HG02970 (cell line): ENCODE data around the gene HIF1AN.

ENCODE experiments used
- ATAC-seq: cut with Tn5 transposase; IDR thresholded peaks from one replicate; pipeline ENCODE4 v1.9.1; 2021; ENCODE audit warnings: mild to moderate bottlenecking, moderate library complexity, moderate number of reproducible peaks; ENCODE audit not compliant: unreplicated experiment, low FRiP score

The HIF1AN gene

DNA sequence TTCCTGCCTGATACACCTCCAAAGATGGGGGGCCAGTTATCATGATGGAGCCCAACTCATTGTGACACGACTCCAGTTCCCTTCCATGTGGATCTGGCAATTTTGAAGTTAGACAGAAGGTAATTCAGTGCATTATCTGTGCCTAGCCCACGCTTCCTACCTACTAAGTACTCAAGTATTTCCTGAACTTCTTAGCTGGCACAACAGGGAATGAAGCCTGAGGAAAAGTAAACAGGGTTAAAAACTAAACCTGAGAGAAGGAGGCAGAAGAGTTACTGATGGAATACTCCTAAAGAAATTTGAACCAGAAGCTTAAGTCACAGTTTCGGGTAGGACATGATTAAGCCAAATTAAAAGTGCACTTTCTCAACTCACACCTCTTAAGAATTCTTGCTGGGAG is 14.9 kb upstream of the HIF1AN start:
- no peak for ATAC-seq

DNA sequence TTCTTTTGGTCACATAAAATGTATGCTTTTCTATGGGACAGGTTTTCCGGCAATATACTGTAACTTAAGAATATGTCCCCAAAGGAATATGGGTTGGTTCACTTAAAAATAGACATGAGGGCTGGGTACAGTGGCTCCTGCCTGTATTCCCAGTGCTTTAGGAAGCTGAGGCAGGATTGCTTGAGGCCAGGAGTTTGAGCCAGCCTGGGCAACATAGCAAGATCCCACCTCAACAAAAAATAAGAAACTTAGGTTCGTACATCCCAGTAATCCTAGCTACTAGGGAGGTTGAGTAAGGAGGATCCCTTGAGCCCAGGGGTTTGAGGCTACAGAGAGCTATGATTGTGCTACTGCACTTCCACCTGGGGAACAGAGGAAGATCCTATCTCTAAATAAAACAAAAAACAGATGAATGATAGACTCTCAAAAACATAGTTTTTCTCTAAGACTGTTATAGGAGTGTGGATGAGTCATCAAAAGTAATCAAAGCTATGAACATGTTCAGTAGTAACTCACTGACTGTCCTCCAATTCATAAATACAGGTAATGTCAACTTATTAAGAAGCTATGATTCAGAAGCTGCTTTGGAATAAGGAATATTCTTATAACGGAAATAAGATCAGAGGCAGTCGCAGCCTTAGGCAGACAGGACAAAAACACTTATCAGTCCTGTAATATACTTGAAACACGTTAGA is 13.5 kb upstream of the HIF1AN start:
- ATAC-seq = no peak

- ATAC-seq = no peak
Observed at GRCh38 chr10:100522945-100523344, 12.8 kb upstream of the HIF1AN start.

- ATAC-seq = no peak
Observed at GRCh38 chr10:100524206-100524605, 11.5 kb upstream of the HIF1AN start.

DNA sequence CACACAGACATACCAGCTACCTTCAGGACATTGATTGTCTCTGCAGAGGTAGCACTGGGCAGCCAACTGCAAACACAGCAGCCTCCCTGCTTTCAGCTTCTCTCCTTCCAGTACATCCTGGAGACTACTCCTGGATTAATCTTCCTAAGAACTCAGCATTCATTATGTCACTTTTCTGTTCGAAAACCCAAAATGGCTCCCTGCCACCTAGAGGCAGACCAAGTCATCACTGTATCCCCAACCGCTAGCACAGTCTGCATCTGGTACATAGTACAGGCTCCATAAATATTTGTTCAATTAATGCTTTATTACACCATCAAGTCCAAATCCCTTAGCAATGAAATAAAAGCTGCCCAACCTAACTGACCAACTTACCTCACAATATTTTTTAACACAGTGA is 11.1 kb upstream of the HIF1AN start:
- no peak for ATAC-seq

DNA sequence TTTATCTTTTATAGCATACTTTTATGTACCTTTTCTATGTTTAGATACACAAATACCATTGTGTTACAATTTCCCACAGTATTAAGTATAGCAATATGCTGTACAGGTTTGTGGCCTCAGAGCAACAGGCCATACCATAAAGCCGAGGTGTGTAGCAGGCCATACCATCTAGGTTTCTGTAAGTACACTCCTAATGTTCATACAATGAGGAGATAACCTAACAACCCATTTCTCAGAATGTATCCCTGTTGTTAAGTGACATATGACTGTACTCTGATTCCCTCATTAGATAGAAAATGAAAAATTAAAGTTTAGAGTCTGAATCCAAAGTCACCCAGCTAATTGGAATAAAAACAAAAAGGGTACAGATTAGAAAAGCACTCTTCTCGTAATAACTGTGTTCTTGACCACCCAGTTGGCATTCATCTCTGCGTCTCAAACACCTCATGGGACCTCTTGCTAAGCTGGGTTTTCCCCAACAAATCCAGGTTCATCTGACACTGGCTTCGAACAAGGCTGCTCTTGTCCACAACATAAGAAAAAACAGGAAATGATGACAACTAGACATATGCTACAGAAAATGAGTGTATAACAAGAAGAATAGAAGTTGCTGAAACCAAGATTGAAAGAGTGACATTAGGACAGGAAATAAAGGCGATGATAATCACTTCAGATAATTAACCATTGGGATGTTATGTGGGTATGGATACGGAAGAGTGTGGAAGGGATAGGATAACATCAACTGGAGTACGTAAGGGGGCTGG is 7.4 kb upstream of the HIF1AN start:
- ATAC-seq = no peak

DNA sequence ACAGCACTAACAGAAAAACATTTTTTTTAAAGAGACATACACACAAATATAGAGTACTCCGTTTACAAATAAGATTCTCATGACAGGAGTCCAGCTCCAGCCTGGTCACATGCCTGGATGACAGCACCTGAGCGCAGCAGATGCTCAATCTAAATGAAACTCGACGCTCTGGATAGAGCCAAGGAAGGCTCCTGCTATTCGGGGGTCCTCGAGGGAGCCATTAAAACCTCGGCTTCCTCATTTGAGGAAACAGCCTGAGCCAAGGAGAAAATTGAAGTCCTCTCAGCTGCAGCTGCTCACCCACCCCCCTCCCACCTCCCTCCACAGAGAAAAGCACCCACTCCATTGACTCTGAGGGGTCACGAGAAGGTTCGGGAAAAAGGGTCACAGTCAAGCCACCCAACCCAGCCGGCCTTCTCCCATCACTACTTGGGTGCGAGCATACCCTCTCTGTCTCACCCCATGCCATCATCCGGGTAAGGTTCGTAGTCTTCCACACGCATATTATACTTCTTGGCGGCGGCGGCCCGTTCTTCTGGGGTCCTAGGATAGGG is 6.7 kb upstream of the HIF1AN start:
- ATAC-seq = no peak

- peak; percentile 63 for ATAC-seq
Observed at GRCh38 chr10:100529475-100530298, 6.1 kb upstream of the HIF1AN start, which contains the start of gene NDUFB8. TSS of gene NDUFB8 (minus strand) at chr10:100529871. CDS start at chr10:100529851, 20 bp downstream.

DNA sequence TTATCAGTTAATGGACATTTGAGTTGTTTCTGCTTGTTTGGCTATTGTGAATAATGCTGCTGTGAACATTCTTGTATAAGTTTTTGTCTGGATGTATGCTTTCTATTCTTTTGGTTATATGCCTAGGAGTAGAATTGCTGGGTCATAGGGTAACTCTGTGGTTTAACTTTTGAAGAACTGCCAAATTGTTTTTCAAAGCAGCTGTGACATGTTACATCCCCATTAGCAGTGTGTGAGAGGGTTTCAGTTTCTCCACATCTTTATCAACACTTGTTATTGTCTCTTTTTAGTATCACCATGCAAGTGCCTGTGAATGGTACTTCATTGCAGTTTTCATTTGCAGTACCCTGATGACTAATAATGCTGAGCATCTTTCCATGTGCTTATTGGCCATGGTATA is 4.0 kb upstream of the HIF1AN start:
- ATAC-seq = no peak

DNA sequence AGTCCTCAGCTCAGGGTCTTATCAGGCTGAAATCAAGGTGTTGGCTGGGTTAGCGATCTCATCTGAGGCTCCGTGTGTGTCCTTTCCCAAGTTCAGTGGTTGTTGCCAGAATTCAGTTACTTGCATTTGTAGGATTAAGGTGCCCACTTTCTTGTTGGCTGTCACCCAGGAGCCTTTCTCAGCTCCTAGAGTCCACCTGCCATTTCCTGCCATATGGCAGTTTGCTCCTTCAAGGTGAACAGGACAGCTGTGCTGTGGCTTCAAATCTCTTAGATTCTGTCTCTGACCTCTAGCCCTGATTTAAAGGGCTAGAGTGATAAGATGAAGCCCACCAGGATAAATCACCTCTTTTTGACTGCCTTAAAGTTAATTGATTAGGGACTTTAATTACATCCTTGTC is 1.0 kb upstream of the HIF1AN start:
- ATAC-seq = no peak

DNA sequence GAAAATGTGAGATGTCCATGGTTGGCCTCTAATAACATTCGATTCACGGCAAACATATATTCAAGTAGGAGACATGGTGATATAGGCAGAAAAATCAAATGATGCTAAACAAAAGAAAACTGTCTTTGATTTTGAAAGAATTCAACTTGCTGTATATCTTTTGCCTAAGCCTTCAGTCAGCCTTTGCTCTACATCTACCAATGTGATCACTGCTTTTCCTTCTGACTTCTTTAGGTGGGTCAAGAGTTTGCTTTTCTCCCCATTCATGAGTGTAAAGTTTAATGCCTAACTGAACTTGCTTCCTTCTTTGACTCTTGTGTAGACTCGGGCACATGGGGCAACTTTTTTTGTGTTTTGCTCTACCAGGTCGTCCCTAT is 417 bp upstream of the HIF1AN start:
- ATAC-seq = peak; percentile 5

DNA sequence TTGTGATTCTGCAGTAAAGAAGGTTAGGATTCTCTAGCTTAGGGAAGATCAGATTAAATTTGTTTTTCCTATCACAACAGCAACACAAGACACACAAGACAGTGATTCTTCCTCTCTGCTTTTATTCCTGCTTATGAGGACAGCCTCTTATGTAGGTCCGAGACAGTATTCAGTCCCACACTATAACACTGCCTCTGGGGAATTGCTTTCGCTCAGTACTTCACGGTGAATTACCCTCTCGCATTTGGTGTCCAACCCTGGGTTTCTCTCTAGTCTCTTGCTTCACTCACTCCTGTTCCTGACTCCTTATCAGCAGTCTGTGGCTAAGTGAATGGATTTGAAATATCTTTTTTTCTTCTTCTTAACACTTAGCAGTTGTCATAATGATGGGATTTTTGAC is 1.7 kb downstream of the HIF1AN start:
- no peak for ATAC-seq

DNA sequence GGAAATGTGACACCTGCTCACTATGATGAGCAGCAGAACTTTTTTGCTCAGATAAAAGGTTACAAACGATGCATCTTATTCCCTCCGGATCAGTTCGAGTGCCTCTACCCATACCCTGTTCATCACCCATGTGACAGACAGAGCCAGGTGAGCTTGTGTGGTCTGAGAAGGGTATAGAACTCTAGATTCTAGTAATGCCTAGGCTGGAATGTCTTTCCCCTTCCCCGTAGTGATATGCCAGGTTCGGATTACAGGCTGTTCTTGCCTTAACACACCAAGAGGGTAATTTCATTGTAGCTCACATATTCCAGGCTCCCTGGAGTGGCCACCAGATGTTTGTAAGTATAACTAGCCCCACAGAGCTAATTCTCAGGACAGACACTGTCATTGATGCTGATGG is 9.2 kb downstream of the HIF1AN start:
- no peak for ATAC-seq

DNA sequence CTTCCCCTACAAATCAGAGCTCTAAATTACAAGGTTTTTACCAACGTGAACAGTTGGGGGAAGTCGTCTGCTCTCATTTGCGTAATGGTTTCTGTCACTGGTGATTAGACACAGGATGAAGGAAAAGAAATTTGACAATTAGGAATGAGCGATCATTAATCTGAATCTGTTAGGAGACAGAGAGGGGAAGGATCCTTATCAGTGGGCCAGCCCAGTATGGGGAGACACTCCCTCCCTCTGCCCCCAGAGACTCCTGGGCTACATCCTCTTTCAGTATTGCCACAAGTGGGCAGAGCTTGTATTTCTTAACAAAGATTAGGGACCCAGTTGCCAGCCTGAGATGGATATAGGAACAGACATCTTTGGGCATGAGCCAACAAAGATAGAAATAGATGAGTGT is 15.5 kb downstream of the HIF1AN start:
- no peak for ATAC-seq

DNA sequence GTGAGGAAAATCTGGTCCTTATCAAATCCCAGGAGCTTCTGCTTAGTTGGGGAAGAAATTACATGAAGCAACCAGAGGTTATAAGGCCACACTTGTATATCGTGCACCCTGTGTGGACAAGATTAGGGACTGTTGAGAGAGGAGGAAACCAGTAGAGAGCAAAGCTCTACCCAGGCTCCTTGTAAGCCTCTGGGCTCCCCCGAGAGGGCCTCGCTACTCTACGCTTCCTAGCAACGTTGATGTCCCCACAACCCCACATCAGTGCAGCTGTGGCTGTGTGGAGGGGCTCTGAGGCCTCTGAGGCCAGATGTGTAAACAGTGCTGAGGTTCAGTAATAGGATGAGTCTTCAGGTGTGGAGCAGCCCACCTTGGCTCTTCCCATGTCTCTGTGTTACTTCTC is 16.0 kb downstream of the HIF1AN start:
- ATAC-seq = no peak

DNA sequence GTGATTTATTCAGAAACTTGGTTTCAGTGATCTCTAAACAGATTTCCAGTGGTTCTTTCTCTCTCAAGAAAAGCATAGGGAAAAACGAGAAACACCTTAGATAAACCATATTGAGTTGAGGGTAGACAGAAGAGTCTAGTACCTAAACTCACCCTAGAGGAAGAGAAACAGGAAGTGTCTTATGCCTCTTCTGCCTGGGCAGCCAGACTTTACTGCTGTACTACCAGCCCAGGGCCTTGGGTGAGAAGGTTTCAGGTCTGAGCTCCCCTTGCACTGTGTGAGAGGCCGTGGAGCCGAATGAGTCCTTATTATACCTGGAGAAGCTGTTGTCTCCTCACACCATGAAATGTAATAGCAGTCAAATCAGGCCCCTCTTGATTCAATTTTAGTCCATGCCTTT is 18.2 kb downstream of the HIF1AN start:
- no peak for ATAC-seq

- ATAC-seq = no peak
Observed at GRCh38 chr10:100554902-100555301, 19.2 kb downstream of the HIF1AN start.

DNA sequence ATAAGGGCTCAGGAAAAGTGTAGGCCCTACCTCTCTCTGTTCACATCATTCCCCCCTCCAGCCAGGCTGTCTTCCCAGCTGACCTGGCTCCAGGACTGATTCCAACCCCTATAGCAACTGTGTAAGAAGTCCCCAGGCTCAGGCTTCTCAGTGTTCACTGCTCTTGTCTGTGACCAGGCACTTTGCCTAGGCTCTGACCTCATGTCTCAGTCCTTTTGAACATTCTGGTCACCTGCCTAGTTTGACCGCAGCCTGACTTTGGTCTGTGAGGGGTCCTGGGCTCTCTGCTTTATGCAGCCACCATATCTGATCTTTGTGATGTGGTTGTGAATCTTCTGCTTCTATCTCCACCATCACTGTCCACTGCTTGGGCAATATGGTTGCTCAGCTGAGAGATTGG is 24.5 kb downstream of the HIF1AN start:
- no peak for ATAC-seq

DNA sequence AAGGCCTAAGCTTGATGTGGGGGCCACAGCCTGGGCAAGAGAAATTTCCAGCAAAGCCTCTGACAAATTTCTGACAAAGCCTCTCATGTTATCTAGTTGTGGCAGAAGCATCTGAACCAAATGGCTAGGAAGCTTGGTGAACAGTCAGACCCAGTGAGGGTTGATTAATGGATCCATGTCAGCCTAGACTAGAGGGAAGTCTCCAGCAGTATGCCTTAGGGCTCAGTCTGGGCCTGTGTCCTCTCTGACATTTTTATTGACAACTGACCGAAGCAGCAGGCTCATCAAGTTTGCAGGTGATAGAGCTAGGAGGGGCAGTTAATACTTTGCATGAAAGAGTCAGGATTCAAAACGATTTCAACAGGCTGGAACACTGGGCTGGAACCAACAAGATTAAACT is 25.3 kb downstream of the HIF1AN start:
- no peak for ATAC-seq

GRCh38 chr10:100562008-100562672 is 26.4 kb downstream of the HIF1AN start:
- ATAC-seq = no peak
